HS-27A (cell line): Measurements from ENCODE around the gene VIM.
"Not testable (repeated sequence)": the region's sequence is repeated elsewhere in the genome, so short reads cannot be mapped to it uniquely, and the experiment has no call there.

ENCODE experiments used
- DNase-seq: peaks from one replicate; pipeline ENCODE4 v3.0.0-alpha.2; 2012; ENCODE audit warnings: low read depth, missing footprints

Gene VIM

DNA sequence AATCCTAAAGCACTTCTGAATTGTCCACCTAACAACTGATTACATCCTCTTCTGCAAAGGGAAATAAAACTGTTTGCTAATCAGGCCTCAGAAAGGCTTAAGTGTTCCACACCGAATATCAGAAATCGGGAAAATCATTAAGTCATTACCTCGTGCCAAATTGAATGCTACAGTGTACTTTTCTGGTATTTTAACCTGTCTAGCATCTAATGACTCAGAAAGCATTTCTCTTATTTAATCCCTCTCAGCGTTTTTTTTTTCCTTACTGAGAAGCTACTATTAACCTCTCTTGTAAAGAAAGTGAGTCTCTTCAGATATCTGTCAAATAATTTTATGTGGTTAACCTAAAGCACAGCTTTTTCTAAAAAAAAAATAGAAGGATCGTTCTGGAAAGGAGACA lies 28.6 kb downstream of the VIM start:
- DNase-seq, result no peak

DNA sequence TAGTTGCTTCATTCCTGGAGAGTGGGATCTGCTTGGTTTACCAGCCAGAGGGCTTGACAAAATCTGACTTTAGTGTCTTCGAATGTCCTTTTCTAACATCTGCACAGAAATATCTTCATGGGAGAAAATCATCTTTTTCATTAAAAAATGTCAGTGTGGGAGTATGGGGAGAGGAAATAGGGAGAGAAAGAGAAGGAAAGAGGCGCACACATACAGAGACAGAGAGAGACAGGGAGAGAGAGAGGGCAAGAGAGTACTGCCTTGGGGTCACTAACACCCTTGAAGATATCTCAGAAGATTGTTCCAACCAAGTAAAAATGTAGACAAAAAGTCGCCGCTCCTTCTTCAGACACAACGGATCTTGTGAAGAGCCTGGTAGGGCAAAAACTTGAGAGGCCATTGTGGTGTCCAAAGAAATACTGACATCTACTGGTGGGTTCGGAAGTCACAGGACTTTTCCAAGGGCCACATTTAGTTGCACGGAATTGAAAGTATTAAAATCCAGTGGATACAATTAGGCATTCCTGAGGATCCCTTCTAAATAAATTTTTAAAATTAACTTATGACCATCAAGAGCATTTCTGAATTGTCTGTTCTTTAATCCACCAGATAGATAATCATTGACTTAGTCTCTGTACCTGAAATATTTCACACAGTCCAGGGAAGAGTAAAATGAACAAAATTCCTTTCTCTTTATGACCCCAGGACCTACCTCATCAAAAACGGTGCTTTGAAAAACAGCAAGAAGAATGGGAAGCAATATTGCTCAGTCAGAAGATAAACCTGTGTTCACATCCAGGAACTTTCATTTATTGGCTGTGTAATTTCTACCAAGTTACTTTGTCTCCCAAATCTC lies 29.7 kb downstream of the VIM start:
- no peak for DNase-seq

DNA sequence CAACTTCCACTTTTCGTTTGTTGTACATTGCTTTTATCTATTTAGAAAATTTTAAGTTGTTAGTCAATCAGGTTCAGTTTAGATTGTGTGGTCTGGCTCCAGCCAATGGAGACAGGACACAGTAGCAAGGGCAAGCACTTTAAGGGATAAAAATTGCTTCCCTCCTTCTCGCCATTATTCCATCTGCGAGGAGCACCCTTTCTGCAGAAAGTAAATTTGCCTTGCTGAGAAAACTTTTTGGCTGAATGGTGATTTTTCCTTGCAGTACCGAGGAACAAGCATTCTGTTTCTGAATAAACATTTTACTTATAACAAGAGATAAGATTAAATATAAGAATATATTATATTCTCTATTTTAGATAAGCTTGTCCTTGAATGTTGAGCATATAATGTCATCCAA lies 34.5 kb downstream of the VIM start:
- DNase-seq, result no peak

DNA sequence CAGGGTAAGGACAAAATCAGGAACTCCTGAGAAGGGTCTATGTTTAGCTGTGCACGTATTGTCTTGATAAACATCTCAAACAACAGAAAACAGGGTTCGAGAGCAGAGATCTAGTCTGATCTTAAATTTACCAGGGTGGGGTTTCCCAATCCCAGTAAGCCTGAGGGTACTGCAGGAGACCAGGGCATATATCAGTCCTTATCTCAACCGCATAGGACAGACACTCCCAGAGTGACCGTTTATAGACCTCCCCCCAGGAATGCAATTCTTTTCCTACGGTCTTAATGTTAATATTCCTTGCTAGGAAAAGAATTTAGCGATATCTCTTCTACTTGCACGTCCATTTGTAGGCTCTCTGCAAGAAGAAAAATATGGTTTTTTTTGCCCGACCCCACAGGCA lies 35.5 kb downstream of the VIM start:
- DNase-seq, result no peak

DNA sequence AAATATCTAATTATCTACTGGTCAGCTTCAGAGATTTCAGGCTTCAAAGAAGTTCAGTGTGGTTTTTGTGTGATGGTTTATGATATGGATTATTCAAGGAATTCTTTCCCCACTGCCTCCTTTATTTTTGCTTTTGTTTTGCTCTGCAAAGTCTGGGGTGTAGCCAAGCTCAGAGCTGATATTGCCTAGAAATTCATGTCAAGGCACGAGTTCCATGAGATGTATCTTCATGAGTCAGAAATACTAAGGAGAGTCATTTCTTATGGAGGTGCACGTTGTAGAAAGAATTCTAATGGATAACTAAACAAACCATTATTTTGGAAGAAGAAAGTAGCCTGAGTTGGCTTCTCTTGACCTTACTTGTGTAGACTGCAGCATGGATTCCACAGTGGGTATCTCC lies 37.4 kb downstream of the VIM start:
- no peak for DNase-seq

DNA sequence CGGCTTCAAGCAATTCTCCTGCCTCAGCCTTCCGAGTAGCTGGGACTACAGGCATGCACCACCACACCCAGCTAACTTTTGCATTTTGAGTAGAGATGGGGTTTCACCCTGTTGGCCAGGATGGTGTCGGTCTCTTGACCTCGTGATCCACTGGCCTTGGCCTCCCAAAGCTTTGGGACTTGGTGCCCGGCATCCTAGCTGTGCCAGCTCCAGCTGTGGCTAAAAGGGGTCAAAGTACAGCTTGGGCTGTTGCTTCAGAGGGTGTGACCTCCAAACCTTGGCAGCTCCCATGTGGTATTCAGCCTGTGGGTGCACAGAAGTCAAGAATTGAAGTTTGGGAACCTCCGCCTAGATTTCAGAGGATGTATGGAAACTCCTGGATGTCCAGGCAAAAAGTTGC lies 38.5 kb downstream of the VIM start:
- DNase-seq, result not testable (repeated sequence)

DNA sequence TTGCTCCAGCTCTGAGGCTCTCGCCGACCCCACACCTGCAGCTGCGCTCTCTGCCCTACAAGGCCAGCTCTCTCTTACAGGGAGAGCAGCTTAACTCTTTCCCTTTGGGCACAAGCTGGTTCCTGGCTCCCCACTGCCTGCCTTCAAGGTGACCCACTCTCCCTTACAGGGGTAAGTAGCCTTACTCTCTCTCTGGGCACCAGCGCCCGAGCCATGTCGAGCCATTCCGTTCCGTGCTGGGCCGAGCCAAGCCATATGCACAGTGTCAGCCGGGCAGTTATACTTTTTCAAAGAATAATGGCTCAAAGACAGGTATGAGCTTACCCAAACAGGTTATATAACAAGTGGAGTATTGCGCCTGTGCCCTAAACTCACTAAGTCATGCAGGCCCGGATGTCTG lies 44.6 kb downstream of the VIM start:
- DNase-seq, result no peak

DNA sequence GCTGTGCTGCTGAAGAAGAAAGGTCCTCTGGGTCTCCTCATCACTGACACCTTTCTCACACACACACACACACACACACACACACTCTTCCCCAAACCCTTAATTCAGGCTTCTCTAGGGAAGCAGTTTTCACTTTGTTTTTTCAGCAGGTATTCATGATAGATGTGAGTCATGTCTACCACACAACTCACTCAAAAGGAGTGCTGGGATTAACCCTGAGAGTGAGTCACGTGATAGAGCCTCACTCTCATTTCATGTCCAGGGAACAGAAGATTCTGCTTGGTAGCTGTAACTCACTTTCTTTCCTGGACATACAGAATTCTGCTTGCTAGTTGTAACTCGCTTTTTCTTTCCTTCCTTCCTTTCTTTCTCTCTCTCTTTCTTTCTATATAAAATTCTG lies 45.4 kb downstream of the VIM start:
- DNase-seq, result no peak

DNA sequence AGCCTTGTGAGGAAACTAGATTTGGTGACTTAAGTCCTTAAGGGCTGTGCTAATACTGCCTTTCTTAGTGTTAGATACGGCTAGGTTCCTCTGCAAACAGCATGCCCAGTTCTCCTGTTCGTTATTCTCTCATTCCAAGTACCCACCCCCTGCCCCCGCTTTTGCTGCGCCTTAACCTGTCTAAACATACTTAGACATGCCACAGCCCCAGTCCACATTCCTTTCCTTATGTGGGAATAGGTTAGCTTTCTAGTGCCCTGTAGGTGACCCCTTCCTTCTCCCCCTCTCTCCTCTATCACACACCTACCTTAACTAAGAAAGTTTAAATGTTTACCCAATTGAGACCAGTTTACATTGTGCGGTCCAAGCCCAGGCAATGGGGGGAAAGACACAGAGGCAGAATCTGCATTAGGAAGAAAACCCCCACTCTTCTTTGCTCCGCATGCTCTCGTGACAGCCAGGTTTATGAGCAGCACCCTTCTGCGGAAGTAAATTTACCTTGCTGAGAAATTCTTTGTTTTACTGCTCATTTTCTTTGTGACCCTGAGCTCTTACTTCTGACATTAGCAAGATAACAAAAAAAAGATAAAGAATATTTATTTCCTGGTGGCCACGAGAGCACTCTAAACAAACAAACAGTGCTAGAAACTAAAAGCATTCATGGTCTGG lies 48.8 kb downstream of the VIM start:
- DNase-seq, result no peak

DNA sequence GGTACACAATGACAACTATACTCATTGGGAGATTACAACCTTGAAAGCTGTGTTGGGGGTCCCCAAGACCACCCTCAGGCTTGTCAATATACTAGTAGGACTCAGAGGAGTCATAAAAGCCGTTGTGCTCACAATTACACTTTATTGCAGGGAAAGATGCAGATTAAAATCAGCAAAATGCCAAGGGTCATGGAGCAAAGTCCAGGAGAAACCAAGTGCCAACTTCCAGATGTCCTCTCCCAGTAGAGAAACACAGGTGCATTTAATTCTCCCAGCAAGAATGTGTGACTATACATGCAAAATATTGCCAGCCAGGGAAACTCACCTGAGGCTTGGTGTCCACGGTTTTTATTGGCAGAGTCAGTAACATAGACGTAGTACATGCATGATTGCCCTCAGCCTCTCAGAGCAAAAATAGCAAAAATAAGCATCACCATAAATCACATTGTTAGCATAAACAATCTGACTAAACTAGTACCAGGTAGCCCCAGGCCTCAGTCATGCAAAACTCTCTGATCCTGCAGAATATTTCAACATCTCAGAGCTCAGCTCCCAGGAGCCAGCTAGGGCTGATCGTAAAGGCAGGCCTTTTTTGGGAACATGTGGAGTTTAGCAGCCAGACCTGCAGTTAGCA lies 50.7 kb downstream of the VIM start:
- no peak for DNase-seq

DNA sequence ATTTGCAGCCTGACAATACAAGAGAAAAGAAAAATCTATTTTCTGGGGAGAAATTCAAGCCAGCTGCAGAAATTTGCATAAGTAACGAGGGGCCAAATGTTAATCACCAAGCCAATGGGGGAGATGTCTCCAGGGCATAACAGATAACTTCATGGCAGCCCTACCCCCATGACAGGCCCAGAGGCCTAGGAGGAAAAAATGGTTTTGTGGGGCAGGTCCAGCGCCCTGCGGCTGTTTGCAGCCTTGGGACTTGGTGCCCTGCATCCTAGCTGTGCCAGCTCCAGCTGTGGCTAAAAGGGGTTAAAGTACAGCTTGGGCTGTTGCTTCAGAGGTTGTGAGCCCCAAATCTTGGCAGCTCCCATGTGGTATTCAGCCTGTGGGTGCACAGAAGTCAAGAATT lies 54.3 kb downstream of the VIM start:
- no peak for DNase-seq

DNA sequence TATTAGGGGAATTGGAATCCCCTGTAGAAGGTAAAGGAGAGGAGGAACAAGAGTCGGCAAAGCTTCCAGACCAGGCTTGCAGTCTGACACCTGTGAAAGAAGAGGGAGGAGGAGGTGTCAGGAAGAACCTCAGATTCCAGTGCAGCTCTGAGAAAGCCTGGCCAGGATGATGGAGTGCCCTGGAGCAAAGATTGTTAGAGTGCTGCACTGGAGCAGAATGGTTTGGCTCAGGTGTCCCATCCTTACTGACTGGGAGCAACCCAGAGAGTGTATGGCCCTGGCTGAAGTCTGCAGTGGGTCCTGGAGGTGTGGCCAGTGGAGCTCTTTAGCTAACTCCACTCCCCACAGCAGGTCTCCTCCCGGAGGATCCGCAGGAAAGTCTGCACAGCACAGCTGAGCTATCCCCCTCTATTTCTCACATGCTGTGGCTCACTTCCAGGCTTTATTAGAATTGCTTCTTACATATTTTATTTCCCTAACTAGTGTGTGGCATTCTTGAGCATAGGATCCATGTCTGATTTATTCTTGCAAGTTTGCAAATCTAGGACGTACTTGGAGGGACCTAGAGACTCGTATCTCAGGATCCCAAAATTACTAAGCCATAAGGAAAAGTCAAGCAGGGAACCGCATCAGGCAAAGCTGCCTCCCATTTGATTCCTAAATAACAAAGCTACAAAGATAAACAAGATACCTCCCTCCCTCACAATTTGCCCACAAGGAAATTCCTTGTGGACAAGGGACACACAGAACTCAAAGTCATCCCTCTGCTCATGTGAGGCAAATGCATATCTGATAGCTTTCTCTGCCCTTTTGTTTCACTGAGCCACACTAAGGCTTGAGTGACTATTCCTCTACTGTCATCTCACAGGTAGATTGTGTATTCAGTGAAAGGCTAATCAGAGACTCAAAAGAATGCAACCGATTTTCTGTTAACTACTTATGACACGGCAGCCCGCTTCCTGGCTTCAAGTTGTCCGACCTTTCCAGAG lies 58.8 kb downstream of the VIM start:
- DNase-seq, result no peak
